ENCODE results near the gene BTRC.
"Not testable (repeated sequence)": the region's sequence is repeated elsewhere in the genome, so short reads cannot be mapped to it uniquely, and the experiment has no call there.

Gene BTRC

GRCh38 chr10:101330231-101330630 lies 23.7 kb upstream of the BTRC start:
- peaks cover 6% of the 10 kb centered on the region for H3K27me3 ChIP-seq (ENCODE audit: insufficient read depth, poor library complexity, severe bottlenecking)
- DNase-seq (ENCODE audit: low read depth in 1 of 2, low spot score in 1 of 2), result no peak
- H3K4me3 ChIP-seq (replicated peaks; ENCODE audit: insufficient read depth, low read length), result no peak overlapping the region
- TF ChIP-seq CTCF (IDR thresholded peaks at IDR 0.05; ENCODE audit: insufficient read depth, low read length), result no peak
- no peak for TF ChIP-seq POLR2AphosphoS5 (IDR thresholded peaks at IDR 0.05; ENCODE audit: low read depth)
- H3K27ac ChIP-seq (replicated peaks), result no peak overlapping the region

GRCh38 chr10:101330631-101331225 lies 23.2 kb upstream of the BTRC start:
- H3K4me3 ChIP-seq (replicated peaks; ENCODE audit: insufficient read depth, low read length), result no peak overlapping the region
- no peak overlapping the region for H3K27ac ChIP-seq (replicated peaks)
- peaks cover 6% of the 10 kb centered on the region for H3K27me3 ChIP-seq (ENCODE audit: insufficient read depth, poor library complexity, severe bottlenecking)
- no peak for DNase-seq (ENCODE audit: low read depth in 1 of 2, low spot score in 1 of 2)
- no peak for TF ChIP-seq POLR2AphosphoS5 (IDR thresholded peaks at IDR 0.05; ENCODE audit: low read depth)
- TF ChIP-seq REST (IDR thresholded peaks at IDR 0.05; ENCODE audit: insufficient replicate concordance, low read depth), result no peak
- TF ChIP-seq GABPA (IDR thresholded peaks at IDR 0.05; ENCODE audit: low read depth), result no peak
- no peak for TF ChIP-seq CTCF (IDR thresholded peaks at IDR 0.05; ENCODE audit: insufficient read depth, low read length)
- TF ChIP-seq SPI1 (IDR thresholded peaks at IDR 0.05; ENCODE audit: borderline replicate concordance, low read depth), result no peak

- no peak for TF ChIP-seq GABPA (IDR thresholded peaks at IDR 0.05; ENCODE audit: low read depth)
- TF ChIP-seq REST (IDR thresholded peaks at IDR 0.05; ENCODE audit: insufficient replicate concordance, low read depth), result no peak
- TF ChIP-seq SPI1 (IDR thresholded peaks at IDR 0.05; ENCODE audit: borderline replicate concordance, low read depth), result no peak
- no peak for TF ChIP-seq POLR2AphosphoS5 (IDR thresholded peaks at IDR 0.05; ENCODE audit: low read depth)
- no peak for TF ChIP-seq CTCF (IDR thresholded peaks at IDR 0.05; ENCODE audit: insufficient read depth, low read length)
Measured at GRCh38 chr10:101331956-101332355, 22.0 kb upstream of the BTRC start.

GRCh38 chr10:101334259-101334658 lies 19.7 kb upstream of the BTRC start:
- not testable (repeated sequence) for H3K27ac ChIP-seq (replicated peaks); H3K4me3 ChIP-seq (replicated peaks; ENCODE audit: insufficient read depth, low read length); H3K27me3 ChIP-seq (ENCODE audit: insufficient read depth, poor library complexity, severe bottlenecking); DNase-seq (ENCODE audit: low read depth in 1 of 2, low spot score in 1 of 2)

More at GRCh38 chr10:101331956-101332355, 22.0 kb upstream of the BTRC start:
- Histone ChIP-seq H3K27me3 (ENCODE audit: insufficient read depth, poor library complexity, severe bottlenecking) (peaks cover 6% of the 10 kb centered on the region), H3K27ac (replicated peaks) (no peak overlapping the region), H3K4me3 (replicated peaks; ENCODE audit: insufficient read depth, low read length) (no peak overlapping the region)
- no peak for DNase-seq (ENCODE audit: low read depth in 1 of 2, low spot score in 1 of 2)

All from HL-60 (cell line).